HG03469 (cell line): Measurements from ENCODE around the gene CRAT.
"Not testable (repeated sequence)": the region's sequence is repeated elsewhere in the genome, so short reads cannot be mapped to it uniquely, and the experiment has no call there.

ENCODE experiments used
- ATAC-seq: cut with Tn5 transposase; IDR thresholded peaks from one replicate; pipeline ENCODE4 v1.9.1; 2021; ENCODE audit warnings: mild to moderate bottlenecking, moderate library complexity, moderate number of reproducible peaks; ENCODE audit not compliant: unreplicated experiment

Gene CRAT

DNA sequence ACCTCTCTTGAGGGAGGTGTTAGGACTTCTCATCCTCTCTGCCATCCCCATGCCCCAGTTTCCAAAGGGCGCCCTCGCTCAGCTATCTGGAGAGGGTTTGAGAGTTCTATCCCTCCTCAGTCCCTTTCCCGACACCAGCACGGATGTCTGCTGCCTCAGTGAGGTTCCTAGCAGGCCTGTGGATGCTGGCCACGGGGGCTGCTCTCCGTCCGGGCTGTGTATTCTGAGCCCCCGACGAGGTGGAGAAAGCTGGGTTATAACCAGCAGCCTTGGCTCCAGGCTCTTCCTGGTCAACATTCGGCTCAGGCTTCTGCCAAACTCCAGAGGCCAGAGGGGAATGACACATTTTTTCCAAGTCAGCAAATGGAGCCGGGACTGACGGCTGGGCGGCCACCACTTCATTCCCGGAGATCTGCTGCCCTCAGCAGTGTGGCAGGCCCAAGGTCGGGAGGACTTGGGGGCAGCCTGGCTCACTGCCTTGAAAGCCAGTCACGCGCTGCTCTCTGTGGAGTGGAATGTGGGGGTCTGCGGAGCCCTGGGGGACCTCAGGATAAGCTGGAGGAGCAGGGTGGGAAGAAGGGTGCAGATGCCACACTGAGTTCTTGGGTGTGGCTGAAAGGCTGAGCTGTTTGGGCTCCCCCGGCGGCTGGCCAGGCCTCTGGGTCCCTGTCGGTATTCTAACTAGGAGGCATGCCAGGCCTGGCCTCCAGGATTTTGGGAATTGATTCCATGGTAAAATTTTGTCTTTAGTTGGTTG lies 28.1 kb upstream of the CRAT start:
- no peak for ATAC-seq

DNA sequence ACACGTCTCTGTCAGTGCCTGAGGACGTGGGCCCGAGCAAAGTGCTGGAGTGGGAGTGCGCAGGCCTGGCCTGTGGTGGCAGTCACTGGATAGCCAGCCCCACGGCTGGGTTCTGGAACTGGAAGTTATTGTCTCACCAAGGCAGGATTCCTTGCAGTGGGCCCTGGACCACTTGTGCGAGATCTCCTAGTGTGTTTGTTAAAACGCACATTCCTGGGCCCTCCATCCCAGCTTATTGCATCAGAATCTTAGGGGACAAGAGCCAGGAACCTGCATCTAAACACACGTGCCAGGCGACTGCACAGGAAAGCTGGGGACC lies 27.5 kb upstream of the CRAT start:
- ATAC-seq = no peak

DNA sequence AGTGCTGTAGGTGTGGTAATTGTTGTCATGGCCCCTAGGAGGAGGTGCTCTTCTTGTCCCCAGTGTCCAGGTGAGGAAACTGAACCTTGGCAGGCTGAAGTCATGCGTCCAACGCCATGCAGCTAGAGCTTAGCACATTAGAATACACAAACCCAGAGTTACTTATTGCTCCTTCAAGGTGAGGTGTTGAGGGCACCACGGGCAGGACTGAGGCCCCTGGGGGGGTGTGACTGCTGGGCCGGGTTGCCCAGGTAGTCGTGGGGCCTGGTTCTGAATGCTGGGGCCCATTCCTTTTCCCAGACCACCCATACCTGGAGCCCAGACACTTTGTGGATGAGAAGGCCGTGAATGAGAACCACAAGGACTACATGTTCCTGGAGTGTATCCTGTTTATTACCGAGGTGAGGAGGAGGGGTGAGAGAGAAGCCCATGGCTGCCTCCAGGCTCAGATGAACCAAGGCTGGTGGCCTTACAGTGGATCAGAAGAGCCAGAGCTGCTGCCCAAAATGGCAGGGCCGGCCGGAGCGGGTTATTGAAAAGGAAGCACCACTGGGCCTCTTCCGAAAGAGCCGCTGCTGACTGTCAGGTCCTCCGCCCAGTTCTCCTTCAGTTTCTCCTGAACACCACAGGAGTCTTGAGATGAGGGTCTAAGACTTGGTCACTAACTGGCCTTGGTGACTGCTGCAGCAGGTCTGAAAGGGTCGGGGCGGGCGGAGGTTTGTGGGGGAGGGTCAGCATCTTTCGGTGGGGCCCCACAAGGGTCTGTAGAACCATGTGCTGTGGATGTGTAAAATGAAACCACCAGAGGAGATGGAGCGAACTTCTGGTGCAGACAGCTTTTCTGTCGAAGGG lies 26.9 kb upstream of the CRAT start:
- no peak for ATAC-seq

DNA sequence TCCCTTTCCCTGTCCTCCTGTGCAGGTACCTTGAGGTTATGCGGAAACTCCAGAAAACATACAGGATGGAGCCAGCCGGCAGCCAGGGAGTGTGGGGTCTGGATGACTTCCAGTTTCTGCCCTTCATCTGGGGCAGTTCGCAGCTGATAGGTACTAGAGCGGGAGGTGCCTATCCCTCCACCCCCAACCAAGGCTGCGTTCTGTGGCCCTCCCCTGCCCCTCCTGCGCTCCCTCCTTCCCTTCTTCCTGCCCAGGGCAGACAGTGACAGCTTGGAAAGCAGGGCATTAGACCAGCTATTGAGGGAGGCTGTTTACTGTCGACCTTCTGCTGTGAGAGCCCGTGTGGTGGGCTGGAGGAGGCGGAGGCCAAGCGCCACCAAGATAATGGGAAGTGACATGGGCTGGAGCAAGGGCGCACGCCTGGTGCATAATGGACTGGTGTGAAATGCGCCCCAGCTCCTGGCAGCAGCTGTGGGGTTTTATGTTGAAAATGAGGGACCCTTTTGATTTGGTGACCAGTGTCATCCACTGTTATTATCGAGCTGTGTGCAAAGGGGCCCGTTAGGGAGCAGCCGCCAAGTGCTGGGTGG lies 25.9 kb upstream of the CRAT start:
- ATAC-seq = no peak

DNA sequence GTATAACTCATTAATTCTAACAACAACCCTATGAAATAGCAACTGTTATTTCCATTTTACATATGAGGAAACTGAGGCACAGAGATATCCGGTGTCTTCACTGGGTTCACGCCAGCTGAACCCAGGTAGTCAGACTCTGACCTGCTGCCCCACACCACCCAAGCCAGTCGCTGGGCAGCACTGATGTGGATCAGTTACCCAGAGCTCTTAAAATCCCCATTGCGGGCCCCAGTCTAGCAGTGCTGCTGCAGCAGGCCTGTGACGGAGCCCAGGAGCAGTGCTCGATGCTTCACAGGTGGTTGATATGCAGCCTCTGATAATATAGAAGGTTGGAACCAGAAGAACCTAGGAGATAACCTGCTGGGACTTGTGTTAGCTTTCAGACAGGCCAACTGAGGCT lies 24.9 kb upstream of the CRAT start:
- no peak for ATAC-seq

DNA sequence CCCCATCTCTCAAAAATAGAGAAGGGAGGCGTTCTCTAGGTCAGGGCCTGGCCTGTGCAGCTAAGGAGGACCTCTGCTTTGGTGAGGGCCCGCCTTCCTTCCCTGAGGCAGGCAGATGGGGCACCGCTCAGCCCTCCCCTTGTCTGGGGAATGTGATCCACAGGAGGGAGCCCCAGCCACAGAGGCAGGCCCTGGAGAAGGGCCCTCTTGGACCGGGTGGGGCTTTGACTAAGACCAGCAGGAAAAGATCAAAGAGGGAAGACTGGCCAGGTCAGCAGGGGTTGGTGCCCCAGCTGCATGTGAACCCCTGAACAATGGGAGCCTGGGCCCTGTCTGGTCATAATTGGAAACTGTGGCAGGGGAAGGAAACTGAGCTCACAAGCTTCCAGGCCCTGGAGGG lies 22.5 kb upstream of the CRAT start:
- ATAC-seq = no peak

DNA sequence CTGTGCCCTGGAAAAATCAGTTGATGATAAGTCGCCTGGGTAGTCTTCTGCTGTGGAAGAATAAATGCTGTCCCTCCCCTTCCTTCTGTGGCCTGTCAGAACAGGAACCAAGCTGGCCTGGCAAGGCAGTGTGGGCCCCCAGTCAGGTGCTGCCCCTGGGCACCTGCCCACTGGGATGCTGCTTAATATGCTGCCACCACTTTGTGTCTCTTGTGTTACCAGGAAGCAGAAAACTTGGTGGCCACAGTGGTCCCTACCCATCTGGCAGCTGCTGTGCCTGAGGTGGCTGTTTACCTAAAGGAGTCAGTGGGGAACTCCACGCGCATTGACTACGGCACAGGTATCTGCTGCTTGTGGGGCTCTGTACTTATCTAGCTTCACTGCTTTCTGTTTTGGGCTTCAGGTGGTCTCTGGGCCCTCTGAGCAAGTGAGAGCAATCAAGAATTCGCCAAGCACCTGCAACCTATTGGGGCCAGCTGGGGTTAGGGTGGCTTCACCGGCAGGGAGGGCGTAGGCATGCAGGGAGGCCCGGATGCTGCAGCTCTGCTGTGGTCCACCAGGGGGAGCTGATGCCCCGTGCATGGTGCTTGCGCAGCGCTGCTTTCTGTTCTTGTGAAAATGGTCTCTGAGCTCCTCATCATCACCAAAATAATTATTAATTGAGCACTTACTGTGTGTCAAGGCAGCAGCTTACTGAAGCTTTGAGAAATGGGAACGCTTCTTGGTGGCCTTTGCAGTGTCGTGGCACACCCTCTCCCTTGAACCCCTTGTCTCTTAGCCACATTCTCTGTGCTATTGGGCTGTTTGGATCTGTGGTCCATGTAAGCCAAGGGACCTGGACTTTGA lies 20.9 kb upstream of the CRAT start:
- no peak for ATAC-seq

DNA sequence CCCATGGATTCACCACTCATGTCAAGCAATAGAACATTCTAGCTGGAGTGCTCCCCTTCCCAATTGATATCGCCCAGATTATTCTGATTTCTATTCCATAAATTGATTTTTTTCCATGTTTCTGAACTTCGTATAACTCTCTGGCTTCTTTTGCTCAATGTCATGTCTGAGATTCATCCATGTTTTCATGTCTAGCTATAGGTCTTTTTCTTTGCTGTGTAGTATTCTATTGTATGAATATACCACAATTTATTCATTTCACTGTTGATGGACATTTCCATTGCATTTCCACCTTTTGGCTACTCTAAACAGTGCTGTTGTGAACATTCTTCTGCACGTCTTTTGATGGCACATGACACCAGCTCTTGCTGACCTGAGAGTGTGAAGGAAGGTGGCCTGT lies 20.2 kb upstream of the CRAT start:
- no peak for ATAC-seq

DNA sequence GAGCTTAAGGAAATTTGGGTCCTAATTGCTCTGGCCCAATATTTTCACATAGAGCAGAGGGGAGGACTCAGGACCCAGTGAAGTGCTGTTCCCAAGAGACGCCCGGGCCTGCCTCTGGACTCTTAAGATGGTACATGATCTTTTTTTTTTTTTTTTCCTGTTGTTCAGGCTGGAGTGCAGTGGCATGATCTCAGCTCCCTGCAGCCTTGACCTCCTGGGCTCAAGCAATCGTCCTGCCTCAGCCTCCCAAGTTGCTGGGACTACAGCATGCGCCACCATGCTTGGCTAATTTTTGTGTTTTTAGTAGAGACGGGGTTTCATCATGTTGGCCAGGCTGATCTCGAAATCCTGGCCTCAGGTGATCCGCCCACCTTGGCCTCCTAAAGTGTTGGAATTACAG lies 19.7 kb upstream of the CRAT start:
- not testable (repeated sequence) for ATAC-seq

DNA sequence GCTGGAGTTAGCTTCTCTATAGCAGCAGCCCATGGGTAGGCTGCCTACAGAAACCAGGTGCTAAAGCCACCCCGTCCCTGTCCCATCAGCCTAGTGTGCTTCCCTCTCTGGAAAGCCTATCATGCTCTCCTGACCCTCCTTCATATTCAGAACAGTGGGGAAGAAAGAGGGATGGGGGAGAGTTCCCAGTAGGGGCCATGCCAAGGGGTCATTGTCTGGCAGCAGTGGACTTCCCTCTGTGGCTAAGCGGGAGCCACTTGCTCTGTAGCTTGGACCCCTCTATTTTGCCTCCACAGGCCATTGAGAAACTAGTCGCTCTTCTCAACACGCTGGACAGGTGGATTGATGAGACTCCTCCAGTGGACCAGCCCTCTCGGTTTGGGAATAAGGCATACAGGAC lies 18.1 kb upstream of the CRAT start:
- no peak for ATAC-seq

DNA sequence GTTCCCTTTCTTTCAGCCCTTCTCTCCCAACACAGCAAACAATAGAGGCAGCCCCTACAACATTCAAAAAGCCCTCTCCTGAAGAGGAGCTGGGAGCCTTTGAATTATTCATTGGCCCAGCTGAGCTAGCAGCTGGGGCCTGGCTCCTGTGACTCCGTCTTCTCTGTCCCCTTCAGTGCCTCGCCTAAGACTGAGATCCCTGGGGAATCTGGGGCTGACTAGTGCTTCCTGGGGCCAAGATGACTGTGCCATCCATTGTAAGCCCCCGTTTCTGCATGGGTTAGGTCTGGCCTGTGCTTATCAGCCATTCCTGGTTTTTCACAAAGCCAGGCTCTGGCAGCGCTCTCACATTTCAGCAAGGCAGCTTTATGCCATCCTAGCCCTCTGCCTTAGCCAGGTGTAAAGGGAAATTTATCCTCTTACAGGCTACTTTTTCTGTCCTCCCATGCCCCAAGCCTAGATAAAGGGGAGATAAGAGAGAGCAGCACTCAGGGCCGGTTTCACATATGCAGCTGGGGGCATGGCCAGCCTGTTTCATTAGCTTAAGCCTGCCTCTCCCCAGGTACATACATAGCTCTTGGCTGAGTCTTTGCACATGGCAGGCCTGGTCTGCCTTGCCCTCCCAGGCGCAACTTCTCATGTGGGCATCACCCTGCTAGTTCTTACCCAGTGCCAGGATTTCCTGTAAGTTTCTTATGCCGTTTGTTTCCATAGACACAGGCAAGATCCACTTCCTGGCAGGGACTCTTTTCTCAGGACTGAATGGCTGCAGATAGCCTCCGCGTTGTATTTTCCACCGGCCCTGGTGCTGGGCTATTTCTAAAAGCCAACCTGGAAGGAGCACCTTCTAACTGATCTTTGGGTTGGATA lies 16.4 kb upstream of the CRAT start:
- ATAC-seq = no peak

DNA sequence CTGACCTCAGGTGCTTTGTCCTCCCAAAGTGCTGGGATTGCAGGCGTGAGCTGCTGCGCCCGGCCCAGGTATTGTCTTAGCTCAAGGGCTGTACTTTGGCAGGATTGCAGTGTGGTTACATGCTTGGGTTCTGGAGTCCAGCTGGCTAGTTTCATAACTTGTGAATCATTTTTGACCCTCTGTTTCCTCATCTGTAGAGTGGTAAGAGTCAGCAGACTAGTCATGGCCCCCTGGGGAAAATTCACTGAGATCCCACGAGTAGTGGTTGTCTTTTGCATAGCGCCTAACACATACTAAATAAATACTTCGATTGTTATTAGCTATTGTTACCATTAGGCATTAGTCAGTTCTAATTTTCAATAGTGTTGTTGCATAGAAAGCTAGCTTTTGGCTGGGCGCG lies 14.9 kb upstream of the CRAT start:
- ATAC-seq = no peak

DNA sequence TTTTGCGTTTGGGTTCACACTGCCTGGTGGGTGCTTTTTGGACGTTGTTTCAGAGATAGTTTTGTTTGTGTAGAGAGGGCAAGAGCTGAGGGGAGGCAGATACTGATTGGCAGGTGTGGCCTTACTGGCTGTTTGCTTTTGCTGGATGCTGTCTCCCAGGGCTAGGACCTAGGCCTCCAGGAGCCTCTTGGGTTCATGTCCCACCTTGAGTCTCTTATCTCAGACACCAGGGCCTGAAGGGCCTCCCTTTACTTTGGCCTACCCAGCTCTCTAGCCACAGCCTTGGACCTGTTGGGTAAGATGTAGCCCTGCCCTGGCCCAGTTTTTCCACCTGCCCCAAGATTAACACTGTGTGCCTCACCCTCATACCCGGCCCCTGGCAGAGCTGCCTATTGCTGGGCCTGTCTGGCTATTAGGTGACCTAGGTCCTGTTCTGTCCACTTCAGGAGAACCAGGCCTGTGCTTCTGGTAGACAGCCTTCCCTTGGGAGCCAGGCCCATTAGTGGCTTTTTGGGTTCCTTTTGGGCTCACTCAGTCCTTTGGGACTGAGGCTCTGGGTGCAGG lies 14.0 kb upstream of the CRAT start:
- no peak for ATAC-seq

DNA sequence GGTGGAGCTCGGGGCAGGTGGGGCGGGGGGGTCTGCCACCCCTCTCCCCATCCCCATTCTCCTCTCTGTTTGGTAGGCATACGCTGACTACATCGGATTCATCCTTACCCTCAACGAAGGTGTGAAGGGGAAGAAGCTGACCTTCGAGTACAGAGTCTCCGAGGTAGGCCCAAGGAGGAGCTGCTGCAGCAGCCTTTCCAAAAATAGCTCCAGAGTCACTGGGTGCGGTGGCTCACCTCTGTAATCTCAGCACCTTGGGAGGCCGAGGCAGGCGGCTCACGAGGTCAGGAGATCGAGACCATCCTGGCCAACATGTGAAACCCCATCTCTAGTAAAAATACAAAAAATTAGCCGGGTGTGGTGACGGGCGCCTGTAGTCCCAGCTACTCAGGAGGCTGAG lies 12.4 kb upstream of the CRAT start:
- ATAC-seq = not testable (repeated sequence)

DNA sequence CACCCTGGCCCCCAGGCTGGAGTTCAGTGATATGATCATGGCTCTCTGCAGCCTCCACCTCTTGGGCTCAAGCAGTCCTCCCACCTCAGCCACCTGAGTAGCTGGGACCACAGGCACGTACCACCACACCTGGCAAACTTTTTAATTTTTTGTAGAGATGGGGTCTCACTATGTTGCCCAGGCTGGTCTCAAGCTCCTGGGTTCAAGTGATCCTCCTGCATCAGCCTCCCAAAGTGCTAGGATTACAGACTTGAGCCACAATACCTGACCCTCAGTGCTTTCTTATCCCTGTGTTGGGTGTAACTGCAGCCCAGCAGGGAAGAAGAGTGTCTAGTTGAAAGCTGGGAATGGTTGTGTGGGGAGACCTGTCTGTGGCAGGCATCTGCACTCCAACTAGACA lies 11.5 kb upstream of the CRAT start:
- ATAC-seq = no peak

DNA sequence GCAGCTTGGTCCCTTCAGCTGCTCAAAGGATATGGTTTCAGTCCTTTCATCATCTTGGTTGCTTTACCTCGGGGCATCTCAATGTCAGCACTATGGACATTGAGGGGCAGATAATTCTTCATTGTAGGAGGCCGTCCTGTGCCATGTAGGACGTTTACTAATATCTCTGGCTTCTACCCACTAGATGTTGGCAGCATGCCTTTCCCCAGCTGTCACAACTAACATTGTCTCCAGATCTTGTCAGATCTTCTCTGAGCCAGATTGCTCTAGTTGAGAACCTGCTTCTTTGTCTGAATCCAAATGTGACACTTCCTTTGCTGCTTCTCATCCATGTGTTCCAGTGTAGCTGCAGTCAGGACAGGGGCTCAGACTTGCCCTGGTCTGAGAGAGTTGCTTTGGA lies 10.9 kb upstream of the CRAT start:
- ATAC-seq = no peak

DNA sequence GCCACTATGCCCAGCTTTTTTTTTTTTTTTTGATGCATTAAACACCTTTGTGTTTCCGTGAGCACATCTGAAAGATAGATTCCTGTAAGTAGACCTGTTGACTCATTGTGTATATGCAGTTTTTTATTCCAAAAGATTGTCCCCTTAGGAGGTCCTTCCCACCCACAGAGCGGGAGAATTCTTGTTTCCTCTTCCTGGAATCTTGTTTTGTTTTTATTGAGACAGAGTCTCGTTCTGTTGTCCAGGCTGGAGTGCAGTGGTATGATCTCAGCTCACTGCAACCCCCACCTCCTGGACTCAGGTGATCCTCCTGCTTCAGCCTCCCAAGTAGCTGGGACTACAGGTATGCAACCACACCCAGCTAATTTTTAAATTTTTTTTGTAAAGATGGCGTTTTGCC lies 8.2 kb upstream of the CRAT start:
- no peak for ATAC-seq

DNA sequence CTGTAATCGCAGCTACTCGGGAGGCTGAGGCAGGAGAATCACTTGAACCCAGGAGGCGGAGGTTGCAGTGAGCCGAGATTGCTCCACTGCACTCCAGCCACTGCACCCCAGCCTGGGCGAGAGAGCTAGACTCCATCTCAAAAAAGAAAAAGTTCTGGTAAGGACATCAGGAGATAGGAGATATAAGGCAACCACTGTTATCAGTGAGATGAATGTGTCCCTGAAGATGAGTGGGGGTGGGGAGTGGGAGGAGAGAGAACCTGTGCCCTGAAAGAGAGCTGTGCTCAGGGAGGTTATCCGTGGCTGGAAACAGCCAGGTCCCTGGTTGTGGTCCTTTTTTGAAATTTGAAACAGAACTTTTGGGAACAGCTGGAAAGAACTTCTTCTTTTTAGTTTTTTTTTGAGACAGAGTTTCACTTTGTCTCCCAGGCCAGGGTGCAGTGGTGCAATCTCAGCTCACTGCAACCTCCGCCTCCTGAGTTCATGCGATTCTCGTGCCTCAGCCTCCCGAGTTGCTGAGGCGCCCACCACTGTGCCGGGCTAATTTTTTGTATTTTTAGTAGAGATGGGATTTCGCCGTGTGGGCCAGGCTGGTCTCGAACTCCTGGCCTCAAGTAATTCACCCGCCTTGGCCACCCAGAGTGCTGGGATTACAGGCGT lies 3.2 kb upstream of the CRAT start:
- ATAC-seq = no peak

DNA sequence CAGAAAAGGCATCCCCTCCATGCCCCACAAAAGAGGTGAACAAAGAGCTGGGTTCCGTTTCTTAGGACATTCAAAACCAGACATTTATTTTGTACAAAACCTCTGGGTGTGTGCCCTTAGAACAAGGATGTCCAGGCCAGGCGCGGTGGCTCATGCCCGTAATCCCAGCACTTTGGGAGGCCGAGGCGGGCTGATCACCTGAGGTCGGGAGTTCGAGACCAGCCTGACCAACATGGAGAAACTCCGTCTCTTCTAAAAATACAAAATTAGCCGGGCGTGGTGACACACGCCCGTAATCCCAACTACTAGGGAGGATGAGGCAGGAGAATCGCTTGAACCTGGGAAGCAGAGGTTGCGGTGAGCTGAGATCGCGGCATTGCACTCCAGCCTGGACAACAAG lies 1.9 kb upstream of the CRAT start:
- ATAC-seq = not testable (repeated sequence)
